Activated effector memory CD4-positive, alpha-beta T cell treated with anti-CD3 and anti-CD28 coated beads, Interleukin-2, amount 50 U/mL, for 16 hours (primary cell): ENCODE data around the gene FGD3.
A peak's percentile ranks its signal among the peaks of the same experiment; 100 is the strongest.

Experiments used
- DNase-seq: peaks from one replicate; pipeline ENCODE4 v3.0.0-alpha.2; 2020

Gene FGD3

DNA sequence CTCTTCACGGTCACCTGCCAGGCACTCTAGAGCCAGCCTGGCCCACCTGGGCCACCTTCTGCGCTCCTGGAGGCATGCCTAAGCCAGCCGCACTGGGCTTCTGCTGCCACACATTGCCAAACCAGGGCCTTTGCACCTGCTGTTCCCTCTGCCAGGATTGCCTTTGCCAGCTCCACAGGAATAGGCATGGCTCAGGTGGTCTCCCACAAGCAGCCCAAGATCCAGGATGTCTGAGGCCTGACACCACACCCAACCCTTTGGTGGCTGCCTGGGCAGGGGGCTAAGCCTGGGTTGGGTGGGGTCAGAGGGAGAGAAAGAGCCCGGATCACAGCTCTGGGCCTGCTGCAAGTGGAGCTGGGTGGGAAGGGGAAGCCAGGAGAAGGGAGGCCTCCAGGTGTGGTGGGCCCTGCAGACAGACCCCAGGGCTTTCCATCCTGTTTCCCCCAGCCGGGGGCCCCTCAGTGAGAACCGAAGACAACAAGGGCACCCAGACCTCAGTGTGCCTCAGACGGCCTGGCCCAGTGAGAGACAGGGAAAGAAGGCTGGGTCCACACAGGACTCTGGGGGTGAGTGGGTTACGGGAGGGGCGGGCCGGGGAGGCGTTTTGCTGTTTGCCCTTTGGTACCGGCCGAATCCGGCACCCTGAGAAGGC, 110.5 kb downstream of the FGD3 start:
- DNase-seq = no peak

DNA sequence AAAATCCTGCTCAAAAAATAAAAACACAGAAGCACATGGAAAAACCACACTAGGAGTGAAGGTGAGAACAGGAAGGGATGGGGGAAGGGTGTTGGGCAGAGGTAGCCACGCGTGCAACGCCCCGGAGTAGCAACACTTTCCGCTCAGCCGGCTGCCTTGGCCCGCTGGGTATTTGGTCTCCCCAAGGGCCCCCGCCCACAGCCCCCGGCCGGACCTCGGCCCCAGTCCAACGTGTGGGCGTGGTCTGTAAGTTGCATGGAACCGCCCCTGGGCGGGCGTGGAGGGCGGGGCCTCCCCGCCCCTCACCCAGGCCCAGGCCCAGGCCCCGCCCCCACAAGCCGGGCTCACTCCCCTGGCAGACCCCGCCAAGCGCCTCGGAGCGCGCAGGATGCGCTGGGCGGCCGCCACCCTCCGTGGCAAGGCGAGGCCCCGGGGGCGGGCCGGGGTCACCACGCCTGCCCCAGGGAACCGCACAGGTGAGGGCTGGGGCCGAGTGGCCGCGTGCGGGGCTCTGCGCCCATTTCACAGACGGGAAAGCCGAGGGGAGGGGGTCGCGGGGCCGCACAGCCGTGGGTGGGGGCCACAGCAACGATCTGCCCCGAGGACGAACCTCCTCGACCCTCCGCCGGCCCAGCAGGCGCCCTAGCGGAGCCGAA, 111.2 kb downstream of the FGD3 start, which contains the start of gene SUSD3:
TSS of gene SUSD3 (plus strand) at position 347 of the 656 bp plus-strand sequence. CDS start at position 389, 42 bp downstream.
- DNase-seq = peak; percentile 88

DNA sequence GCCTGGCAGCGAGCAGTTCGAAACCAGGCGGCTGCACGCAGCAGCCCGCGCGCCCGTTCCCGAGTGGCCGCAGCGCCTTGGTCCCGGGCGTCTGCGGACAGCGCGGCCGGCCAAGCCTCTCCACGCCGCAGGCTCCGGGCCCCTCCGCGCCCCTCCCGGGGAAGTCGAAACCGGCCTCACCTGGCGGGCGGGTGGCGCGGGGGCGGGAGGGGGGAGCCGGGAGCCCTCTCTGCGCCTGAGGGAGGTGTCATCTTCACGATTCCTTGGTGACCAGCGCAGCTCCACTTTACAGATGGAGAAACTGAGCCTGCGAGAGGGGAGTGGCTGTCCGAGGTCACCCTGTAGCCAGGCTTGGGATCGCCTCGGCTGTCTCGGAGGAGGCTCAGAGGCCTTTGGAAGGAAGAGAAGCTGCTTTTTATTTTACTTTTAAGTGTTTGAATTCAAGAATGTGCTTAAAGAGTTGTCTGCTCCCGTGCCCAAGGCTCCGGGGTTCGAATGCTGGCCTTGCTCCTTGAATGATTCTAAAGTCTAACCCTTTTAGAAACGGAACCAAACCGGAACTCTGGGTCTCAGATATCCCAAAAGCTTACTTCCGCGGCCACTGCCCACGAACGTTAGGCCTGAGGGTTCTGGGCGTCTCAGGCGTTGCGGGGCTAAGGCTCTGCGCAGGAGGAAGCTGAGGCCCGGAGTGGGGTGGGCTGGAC, 111.8 kb downstream of the FGD3 start:
- DNase-seq = peak; percentile 78

DNA sequence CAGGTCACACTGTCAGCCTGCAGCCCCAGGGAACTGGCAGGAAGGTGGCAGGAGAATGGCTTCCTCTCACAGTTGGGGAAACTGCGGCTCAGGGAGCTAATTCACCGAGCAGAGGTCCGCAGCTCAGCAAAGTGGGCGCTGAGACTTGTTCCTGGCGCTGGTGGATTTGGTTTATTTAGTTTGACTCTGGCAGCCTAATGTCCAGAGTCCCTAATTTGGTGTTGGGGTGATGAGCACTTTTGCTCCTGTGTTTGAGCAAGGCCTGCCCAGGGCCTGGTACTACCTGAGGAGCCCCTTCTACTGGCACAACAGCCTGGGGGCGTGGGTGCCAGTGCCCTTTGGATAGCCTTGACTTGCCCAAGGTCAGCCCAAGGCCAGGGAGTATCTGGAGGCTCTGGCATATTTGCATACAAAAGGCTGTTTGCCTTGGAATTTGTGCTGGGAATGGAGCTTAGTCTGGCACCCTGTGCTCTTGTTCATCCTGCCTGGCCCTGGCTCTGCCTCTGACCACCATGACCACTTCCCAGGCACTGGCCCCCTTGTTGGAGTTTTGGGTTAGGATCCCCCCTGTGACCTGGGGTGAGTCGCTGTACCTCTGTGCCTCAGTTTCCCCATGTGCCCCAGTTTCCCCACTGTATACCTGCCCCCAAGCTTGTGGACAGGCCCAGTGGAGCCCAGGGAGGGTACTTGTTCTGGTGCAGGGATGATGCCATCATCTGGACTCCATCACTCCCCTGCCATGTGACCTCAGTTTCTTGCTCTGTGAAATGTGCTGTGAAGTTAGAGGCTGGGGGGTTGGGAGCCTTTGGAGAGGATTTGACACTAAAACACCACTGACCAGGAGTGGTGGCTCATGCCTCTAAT, 112.6 kb downstream of the FGD3 start:
- no peak for DNase-seq

DNA sequence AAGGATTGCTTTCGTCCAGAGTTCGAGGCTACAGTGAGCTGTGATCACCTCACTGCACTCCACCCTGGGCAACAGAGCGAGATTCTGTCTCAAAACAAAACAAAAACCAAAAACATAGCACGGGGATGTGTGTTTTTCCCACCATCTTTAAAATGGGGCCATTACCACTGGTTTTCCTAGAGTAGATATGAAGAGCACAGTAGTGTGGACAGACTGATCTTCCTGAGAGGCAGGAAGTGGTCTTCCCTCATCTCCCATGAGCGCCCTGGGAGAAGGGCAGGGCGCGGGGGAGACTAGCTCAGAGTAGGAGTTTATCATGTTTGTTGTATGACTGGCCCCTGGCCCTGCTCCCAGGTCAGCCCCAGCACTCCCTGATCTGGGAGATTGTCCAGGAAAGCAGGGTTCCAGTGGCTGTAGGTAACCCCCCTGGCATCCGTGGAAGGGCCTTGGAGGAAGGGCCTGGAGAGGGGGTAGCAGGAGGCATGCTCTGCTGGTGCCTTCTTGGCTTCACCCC, 113.5 kb downstream of the FGD3 start:
- DNase-seq = no peak

DNA sequence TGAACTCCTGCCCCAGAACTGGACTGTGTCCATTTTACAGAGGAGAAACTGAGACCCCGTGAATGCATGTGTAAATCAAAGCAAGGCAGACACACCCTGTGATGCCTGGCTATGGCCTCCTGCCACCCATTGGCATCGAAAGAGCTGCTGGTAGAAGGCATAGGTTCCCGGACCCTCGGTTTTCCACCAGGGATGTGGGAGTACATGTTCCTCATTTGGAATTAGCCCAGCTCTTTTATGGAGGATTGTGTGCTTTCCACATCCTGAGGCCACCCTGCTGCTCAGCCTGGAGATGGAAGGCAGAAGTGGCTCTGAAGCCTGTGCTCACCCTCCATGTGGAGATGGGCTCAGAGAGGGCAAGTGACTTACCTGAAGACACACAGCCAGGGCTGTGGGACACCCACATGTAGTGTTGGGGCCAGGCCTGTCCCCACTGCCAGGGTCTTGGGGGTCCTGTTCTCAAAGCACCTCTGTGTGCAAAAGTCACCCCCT, 114.0 kb downstream of the FGD3 start:
- no peak for DNase-seq

DNA sequence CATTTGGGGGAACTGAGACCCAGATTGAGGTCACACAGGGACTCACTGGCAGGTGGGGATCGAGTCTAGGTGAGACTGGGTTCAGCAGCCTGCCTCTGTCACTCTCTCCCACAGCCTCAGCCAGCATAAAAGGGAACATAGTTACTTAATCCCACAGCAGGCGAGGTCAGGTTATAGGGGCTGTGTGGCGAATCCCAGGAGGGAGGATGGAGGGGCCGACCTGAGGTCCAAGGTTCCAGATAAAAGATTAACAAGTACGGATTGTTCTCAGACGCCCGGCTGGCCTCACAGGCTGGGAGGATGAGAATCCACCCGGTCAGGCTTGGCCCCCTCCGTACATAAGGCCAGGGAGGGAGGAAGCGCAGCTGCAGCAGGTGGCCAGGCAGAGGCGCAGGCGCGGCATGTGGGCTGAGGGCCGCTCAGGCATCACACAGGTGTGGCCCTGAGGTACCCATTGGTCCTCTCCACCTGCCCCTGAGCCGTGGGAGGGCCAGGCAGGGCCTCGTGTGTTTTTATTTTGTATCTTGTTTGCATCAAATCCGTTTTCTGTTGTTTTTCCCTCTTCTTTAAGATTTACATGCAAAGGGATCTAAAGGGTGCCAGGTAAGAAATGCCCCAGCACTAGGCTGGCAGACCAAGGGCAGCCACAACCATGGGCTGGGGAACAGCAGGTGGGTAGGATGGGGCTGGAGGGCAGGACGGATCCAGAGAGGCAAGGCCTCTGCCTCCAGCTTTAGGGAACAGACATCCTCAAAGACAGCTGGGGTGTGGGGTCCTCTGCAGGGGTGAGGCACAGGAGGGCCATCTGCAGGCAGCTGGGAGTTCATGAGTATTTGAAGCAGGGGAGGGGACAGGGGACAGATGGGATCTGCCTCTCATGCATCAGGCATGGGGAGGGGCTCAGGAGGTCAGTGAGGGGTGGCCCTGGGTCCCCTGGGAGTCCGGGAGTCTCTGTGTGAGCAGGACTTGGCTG, 114.8 kb downstream of the FGD3 start:
- DNase-seq = peak; percentile 74

DNA sequence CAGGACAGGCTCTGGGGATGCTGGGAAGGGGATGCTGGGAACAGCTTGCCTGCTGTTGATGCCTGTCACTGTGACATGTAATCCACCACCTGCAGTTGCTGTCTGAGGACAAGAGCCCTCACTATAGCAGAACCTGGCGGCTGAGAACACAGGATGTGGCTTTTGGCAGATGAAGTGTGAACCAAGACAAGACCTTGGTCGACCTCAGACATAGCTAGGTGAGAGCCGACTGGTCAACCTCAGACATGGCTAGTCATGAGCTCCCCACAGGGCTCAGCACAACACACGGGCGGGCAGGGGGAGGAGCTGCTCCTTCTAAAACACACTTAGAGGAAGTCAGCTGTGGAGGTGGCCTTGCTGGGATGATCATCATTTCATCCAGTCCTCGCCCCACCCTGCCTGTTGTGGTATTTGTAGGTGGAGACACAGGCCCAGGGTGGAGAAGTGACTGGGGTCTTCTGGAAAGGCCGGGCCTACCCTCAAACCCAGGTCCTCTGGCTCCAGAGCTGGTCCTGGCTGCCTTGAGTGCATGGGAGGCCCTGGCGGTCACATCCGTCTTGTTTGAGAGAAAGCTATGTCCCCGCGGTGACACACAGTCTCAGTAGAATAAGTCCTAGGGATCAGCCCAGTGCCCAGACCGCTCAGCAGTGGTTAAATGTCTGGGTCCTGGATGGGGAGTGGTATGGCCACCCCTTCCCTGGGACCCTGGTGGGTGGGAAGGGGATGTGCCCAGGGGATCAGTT, 117.2 kb downstream of the FGD3 start:
- peak; percentile 93 for DNase-seq

DNA sequence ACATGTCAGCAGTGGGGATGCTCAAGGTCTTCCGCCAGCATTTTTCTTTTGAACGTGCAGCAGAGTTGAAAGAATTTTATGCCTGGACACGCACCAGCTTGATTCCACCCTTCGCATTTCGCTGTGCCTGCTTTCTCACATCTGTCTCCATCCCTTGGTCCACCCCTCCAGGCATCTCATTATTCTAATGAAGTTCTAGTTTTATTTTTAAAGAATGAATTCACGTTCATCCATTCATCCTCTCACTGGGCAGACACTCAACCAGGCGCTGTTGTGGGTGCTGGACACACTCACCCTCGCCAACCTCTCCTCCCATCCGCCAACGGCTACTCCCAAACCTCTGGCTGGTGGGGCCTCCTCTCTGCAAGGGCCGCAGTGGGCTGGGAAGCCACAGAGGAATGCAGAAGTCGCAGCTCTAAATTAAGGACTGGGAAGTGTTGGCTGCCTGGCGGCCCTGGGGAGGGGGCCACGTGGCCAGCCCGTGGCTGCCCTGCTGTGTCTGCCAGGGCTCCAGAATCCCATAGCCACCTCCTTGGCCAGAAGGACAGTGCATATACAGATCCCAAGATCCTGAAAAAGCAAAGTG, 117.9 kb downstream of the FGD3 start:
- no peak for DNase-seq

DNA sequence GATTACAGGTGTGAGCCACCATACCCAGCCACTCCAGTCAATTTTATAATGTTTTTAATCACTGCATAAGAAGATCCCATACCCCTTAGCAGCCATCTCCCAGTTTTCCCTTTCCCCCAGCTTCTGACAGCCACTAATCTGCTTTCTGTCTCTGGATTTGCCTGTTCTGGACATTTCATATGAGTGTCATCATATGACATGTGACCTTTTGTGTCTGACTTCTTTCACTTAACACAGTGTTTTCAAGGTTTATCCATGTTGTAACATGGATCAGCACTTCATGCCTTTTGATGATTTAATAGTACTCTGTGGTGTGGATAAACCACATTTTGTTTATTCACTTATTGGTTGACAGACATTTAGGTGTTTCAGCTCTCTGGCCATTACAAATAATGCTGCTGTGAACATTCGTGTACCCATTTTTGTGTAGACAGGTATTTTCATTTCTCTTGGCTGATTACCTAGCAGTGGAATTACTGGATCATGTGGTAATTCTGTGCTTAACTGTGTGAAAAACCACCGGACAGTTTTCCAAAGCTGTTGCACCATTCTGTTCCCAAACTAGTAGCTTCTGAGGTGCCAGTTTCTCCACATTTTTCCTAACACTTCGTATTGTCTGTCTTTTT, 119.8 kb downstream of the FGD3 start:
- DNase-seq = no peak

DNA sequence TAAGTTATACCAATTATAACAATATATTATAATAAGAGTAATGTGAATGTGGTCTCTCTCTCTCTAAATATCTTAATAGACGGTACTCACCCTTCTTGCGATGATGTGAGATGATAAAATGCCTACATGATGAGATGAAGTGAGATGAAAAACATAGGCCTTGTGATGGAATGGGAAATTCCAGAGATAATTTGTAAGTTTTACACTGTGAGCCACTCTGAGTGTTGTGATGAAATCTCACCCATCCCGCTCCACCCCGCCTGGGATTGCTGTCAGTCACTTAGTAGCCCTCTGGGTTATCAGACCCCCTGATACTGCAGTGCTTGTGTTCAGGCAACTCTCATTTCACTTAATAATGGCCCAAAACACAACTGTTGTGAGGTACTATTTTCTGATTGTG, 121.6 kb downstream of the FGD3 start:
- no peak for DNase-seq

DNA sequence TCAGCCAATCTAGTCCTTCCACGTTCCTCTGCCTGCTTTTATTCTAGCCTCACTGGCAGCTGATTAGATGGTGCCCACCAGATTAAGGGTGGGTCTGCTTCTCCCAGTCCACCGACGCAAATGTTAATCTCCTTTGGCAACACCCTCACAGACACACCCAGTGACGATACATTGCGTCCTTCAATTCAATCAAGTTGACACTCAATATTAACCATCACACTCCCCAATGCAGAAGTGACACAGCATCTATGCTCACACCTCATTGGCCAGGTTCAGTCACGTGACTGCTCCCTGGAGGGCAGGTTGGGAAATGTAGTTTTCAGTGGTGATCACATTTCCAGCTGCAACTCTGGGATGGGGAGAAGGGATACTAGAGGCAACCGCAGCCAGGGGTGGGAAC, 124.1 kb downstream of the FGD3 start:
- DNase-seq = no peak

DNA sequence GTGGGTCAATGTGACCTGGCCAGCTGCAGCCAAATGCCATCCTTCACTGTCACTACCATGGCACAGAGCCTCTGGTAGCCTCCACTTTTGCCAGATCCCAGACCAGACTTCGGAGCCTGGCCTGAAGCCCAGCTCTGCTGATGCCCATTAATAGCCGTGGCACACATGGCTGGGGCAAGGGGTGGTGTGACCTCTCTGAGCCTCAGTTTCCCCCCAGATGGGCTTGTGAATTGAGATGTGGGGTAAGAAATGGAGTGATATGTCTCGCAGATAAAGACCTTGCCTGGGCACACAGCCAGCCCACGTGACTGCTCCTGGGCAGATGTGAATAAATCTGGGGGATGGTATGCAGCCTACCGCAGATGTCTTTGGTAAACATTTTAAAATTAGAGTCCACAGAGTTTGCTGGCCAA, 125.1 kb downstream of the FGD3 start:
- no peak for DNase-seq

DNA sequence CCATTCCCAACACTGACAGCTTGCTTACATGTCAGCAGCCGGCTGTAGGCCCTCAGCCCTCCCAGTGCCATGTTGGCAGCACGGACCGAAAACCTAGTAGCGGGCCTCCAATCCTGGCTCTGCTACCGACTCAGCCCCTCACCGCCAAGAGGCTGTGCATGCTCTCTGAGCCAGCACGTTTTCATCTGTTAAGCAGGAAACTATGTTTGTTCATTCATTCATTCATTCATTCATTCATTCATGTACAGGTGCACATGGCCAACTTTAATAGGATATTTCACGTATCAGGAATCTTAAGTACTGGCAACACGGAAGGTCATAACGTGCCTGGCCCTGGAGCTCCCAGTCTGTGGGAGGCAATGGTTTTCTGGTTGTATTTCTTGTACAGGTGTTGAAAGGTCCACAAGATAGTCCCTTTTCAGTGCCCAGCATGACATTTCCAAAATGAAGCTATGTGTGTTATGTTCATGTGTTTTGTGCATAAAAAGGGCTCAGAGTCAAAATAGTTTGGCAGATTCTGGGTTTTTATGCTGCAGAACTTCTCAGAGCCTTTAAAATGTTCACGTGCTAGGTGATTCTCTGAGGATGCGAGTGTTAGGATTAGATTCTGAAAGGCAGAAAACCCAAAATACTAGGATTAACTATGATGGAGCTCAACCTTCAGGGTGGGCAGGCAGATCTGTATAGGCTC, 128.9 kb downstream of the FGD3 start:
- no peak for DNase-seq

DNA sequence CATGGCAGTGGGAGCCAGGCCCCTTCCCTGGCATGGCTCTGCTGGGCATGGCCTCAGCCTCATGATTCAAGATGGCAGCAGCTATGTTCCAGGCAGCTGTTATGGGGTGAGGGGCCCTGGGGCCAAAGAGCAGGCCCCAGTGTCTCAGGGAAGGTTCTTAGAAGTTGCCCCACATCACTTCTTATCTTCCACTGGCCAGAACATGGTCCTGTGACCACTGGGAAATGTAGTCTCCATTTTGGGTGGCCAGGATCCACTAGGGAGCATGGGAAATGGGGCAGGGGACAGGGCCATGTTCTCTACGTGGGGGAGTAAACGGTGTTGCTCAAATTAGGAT, 129.4 kb downstream of the FGD3 start:
- DNase-seq = no peak

DNA sequence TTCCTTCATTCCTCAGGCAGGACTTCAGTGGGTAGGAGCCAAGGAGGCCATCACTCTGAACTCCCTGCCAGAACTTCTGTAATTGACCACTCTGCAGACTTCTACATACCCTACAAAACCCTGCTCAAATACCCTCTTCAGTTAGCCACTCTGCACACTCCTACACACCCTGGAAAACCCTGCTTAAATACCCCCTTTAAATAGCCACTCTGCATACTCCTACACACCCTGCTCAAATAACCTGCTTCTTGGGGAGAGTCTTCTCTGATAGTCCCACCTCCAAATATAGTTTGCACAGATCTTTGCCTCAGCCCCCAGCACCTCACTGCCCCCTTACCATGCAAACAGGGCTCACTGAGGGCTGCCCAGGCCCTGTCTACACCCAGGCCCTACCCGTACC, 130.0 kb downstream of the FGD3 start:
- no peak for DNase-seq

DNA sequence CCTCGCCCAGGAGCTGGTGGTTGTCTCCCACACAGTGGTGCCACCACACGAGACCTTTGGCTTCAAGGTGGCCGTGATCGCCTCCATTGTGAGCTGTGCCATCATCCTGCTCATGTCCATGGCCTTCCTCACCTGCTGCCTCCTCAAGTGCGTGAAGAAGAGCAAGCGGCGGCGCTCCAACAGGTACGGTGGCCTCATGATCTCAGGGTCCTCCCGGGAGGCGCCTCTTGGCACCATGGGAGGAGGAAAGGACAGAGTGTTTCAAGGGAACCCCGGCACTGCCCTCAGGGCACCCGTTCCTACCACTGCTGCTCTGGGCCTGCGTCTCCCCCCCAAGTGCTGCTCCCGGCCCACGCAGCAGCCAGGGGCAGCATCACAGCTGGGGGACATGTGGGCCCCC, 130.5 kb downstream of the FGD3 start:
- peak; percentile 48 for DNase-seq

DNA sequence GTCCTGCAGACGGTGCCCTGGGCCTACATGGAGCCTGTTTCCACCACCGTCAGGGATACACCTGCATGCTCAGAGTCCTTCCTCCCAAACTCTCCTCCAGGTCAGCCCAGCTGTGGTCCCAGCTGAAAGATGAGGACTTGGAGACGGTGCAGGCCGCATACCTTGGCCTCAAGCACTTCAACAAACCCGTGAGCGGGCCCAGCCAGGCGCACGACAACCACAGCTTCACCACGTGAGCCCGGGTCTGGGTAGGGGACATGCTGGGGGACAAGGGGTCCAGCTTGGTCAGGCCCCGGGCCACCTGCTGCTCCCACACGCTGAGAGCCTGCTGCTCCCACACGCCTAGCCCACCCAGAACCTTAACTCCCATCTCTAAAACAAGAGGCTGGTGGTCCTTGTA, 132.0 kb downstream of the FGD3 start:
- DNase-seq = peak; percentile 50

DNA sequence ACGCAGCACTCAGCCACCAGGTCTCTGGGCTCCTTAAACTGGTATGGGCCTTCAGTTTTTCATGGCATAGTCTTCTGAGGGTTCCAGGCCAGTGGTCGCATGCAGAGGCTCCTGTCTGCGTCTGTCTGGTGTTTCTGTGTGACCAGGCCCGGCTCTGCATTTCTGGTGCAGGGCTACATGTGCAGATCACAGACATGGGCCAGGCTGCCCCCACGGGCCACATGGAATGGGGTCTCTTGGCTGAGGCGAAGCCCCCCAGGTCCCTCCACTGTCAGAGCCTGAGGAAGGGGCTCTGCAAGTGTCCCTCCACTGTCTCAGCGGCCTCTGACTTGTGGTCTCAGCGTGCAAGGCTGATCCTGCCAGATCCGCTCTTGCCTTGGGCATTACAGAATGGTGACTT, 133.1 kb downstream of the FGD3 start:
- DNase-seq = peak; percentile 22
